ENCODE measurements around the gene VAC14.

GRCh38 chr16:70694868-70695218, 106.1 kb downstream of the VAC14 start:
- TF ChIP-seq POLR2AphosphoS5 (IDR thresholded peaks at IDR 0.05; ENCODE audit: low read depth, low read length) (no peak), POLR2A (IDR thresholded peaks at IDR 0.05; ENCODE audit: low read depth, low read length) (no peak), TAF1 (IDR thresholded peaks at IDR 0.05; ENCODE audit: low read depth, low read length) (no peak), POU2F2 (IDR thresholded peaks at IDR 0.05; ENCODE audit: low read depth, low read length) (no peak), PAX5 (IDR thresholded peaks at IDR 0.05; ENCODE audit: insufficient read depth, low read length, severe bottlenecking) (no peak)

Measured in GM12891 (cell line).